Parietal lobe (tissue), 1 donor: Measurements from ENCODE around the gene MRPS7. TPM values are rescaled to one million over a fixed set of nuclear protein-coding genes. Genes with fewer than 3 reads are reported as not detected.

Experiments used
- total RNA-seq: library from RNA; depleted of rRNA; stranded (reverse); fragments of >200 nt; gene quantifications from one replicate; pipeline ENCODE4 v1.2.3, GENCODE V29; 2014

The MRPS7 gene
- 29.4 TPM for total RNA-seq

DNA sequence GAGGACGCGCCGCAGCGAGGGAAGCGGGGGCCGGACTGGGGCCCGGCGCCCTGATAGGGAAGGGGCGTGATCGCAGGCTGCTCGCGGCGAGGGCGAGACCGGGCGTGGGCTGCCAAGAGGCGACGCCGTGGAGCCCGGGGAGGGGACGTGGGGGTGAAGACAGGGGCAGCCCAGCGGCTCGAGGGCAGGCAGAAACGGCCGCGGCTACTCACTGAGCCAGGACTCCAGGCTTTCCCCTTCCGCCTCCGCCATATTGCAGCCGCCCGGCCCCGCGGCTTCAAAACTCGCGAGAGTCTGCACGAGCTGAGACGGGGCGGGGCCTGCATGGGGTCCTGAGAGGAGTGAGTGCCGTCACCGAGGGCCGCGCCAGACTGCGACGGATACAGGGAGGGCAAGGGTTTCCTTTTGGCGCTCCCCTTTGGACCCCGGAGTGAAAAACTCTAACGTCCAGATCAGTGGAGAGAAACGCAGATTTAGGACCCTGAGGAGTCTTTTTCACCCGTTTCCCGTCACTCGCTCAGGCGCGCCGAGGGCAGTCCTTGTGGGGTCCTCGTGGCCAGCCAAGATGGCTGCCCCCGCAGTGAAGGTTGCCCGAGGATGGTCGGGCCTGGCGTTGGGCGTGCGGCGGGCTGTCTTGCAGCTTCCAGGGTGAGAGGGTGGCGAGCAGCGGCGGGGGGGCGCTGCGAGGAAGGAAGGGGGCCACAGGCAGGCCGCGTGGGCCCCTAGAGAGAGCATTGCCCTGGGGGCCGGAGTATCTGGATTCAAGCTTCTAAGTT lies at the start of gene MRPS7, which contains the start of gene GGA3:
Gene MRPS7 (plus strand): TSS at position 544 of the 776 bp plus-strand sequence. CDS start 22 bp downstream, at position 566.
Gene GGA3 (minus strand): TSS at position 271 of the 776 bp plus-strand sequence. CDS start 19 bp downstream, at position 252.

DNA sequence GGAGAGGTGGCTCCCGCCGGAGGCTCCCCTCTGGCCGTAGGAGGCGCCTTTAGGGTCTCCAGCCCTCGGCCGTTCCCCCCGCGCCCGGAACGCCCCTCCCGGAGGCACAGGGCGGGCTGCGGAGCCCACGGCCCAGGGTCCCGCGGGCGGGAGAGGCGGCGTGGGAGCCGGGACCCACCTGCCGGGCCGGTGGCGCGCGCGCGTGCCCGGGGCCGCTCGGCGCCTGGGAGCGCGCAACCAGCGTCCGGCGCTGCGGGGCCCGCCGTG lies 9.2 kb downstream of the MRPS7 start, which contains the start of gene MIF4GD:
Gene MIF4GD (minus strand): TSS at position 266 of the 267 bp plus-strand sequence. CDS start 1,036 bp downstream, outside the sequence.

DNA sequence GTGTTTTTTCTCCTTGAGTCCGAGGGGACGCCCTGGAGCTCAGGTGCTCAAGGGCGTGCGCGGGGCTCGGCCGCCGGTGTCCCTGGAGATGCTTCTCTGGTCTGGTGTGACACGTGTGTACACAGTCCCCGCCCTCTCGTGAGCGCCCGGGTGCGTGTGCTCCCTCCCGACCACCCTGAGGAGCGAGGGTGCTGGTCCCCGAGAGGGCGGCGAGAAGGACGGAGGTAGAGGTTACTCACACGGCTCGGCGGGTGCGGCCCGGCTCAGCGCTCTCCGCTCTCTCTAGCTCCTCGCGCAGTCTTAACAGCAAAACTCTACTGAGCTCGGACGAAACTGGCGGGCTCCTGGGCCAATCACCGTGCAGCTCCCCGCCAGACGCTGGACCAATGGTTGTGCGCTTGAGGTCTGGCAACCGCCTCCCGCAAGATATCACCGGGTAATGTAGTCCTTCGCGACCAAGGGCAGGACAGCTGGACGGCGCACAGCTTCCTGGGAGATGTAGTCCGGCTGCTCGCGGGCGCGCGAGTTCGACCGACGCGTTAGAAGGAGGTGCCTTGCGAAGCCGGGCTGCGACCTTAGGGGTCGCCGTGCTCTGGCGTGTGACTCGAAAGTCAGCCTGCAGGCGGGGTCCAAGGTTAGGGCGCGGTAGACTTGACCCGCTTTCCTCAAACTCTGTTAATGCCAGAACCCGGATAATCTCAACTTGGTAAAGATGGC lies 27.6 kb downstream of the MRPS7 start, which contains the start of gene SLC25A19:
Gene SLC25A19 (minus strand): TSS at position 319 of the 717 bp plus-strand sequence. CDS start 2,669 bp downstream, outside the sequence.

Other genes starting within 250 kb of the MRPS7 start
- 11.3 TPM for gene MRPL58, start 249.2 kb upstream of the MRPS7 start, total RNA-seq
- gene ATP5PD, start 214.9 kb upstream of the MRPS7 start, total RNA-seq, result 92.0 TPM
- 34.1 TPM for gene KCTD2, start 214.7 kb upstream of the MRPS7 start, total RNA-seq
- 1.3 TPM for gene SLC16A5, start 173.9 kb upstream of the MRPS7 start, total RNA-seq
- gene ARMC7, start 151.9 kb upstream of the MRPS7 start, total RNA-seq, result 4.7 TPM
- 23.2 TPM for gene NT5C, start 130.1 kb upstream of the MRPS7 start, total RNA-seq
- 451 TPM for gene JPT1, start 107.4 kb upstream of the MRPS7 start, total RNA-seq
- 135 TPM for gene SUMO2, start 78.9 kb upstream of the MRPS7 start, total RNA-seq
- 38.8 TPM for gene NUP85, start 56.2 kb upstream of the MRPS7 start, total RNA-seq
- gene GGA3, start 273 bp upstream of the MRPS7 start, total RNA-seq, result 16.3 TPM
- gene MIF4GD, start 9.4 kb downstream of the MRPS7 start, total RNA-seq, result 6.9 TPM
- 11.9 TPM for gene SLC25A19, start 27.6 kb downstream of the MRPS7 start, total RNA-seq
- 141 TPM for gene GRB2, start 143.8 kb downstream of the MRPS7 start, total RNA-seq
- gene TMEM94, start 194.8 kb downstream of the MRPS7 start, total RNA-seq, result 62.6 TPM